Endothelial cell of umbilical vein (primary cell): ENCODE results near the gene MAP4K4.

Experiments
- CTCF ChIP-seq, 2 donors: IDR thresholded peaks; 1 replicate in 1 of 2; 2 replicates in 1 of 2; pipeline ENCODE4 v1.5.1; 2011; ENCODE audit warnings: low read length in 2 of 2, mild to moderate bottlenecking in 2 of 2, moderate library complexity in 2 of 2, control low read depth in 1 of 2, inconsistent platforms in 1 of 2, low read depth in 1 of 2; ENCODE audit not compliant: insufficient read depth in 1 of 2; ENCODE audit errors: extremely low read depth in 1 of 2
- POLR2A ChIP-seq: IDR thresholded peaks from 2 replicates; pipeline ENCODE4 v1.6.1; 2012; ENCODE audit warnings: low read depth, mild to moderate bottlenecking, control low read depth, low read length

GRCh38 chr2:101893681-101894381 is 196.3 kb downstream of the MAP4K4 start:
- no peak for TF ChIP-seq CTCF (IDR thresholded peaks at IDR 0.05; ENCODE audit: extremely low read depth in 1 of 2, insufficient read depth in 1 of 2, low read depth in 1 of 2, low read length in 2 of 2)
- TF ChIP-seq POLR2A, result no peak
